ENCODE data around the gene ITGBL1.

DNA sequence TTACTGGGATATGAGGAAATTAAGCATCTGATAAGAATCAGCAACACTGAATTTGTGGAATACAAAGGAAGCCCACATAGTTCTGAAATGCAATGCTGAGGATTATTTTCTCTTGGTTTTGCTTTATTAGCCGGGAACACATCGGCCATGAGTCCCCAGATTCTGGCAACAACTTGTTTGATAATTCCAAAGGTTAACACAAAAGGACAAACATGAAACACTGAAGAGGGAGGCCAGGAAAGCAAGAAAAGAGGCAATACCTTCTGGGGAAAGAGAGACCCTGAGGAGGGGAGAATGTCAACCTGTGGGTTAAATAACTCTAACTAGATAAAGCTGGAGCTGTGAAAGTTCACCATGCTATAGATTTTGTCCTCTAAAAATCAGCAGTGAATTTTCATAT lies 285.9 kb downstream of the ITGBL1 start:
- no peak for TF ChIP-seq ZNF317 (CRISPR knock-in tag; IDR thresholded peaks at IDR 0.05; ENCODE audit: borderline replicate concordance, low read depth)
- TF ChIP-seq, protein P1, sequence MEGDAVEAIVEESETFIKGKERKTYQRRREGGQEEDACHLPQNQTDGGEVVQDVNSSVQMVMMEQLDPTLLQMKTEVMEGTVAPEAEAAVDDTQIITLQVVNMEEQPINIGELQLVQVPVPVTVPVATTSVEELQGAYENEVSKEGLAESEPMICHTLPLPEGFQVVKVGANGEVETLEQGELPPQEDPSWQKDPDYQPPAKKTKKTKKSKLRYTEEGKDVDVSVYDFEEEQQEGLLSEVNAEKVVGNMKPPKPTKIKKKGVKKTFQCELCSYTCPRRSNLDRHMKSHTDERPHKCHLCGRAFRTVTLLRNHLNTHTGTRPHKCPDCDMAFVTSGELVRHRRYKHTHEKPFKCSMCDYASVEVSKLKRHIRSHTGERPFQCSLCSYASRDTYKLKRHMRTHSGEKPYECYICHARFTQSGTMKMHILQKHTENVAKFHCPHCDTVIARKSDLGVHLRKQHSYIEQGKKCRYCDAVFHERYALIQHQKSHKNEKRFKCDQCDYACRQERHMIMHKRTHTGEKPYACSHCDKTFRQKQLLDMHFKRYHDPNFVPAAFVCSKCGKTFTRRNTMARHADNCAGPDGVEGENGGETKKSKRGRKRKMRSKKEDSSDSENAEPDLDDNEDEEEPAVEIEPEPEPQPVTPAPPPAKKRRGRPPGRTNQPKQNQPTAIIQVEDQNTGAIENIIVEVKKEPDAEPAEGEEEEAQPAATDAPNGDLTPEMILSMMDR (IDR thresholded peaks at IDR 0.05): no peak
- TF ChIP-seq, protein P2, sequence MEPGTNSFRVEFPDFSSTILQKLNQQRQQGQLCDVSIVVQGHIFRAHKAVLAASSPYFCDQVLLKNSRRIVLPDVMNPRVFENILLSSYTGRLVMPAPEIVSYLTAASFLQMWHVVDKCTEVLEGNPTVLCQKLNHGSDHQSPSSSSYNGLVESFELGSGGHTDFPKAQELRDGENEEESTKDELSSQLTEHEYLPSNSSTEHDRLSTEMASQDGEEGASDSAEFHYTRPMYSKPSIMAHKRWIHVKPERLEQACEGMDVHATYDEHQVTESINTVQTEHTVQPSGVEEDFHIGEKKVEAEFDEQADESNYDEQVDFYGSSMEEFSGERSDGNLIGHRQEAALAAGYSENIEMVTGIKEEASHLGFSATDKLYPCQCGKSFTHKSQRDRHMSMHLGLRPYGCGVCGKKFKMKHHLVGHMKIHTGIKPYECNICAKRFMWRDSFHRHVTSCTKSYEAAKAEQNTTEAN (CRISPR knock-in tag; IDR thresholded peaks at IDR 0.05): no peak
- TF ChIP-seq NFYB (CRISPR knock-in tag; conservative IDR thresholded peaks at IDR 0.05; ENCODE audit: low read depth): no peak
- no peak for TF ChIP-seq ETV6 (CRISPR knock-in tag; IDR thresholded peaks at IDR 0.05)
- no peak for TF ChIP-seq SP1 (CRISPR knock-in tag; conservative IDR thresholded peaks at IDR 0.05)
- TF ChIP-seq, protein P3, sequence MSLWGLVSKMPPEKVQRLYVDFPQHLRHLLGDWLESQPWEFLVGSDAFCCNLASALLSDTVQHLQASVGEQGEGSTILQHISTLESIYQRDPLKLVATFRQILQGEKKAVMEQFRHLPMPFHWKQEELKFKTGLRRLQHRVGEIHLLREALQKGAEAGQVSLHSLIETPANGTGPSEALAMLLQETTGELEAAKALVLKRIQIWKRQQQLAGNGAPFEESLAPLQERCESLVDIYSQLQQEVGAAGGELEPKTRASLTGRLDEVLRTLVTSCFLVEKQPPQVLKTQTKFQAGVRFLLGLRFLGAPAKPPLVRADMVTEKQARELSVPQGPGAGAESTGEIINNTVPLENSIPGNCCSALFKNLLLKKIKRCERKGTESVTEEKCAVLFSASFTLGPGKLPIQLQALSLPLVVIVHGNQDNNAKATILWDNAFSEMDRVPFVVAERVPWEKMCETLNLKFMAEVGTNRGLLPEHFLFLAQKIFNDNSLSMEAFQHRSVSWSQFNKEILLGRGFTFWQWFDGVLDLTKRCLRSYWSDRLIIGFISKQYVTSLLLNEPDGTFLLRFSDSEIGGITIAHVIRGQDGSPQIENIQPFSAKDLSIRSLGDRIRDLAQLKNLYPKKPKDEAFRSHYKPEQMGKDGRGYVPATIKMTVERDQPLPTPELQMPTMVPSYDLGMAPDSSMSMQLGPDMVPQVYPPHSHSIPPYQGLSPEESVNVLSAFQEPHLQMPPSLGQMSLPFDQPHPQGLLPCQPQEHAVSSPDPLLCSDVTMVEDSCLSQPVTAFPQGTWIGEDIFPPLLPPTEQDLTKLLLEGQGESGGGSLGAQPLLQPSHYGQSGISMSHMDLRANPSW (CRISPR knock-in tag; conservative IDR thresholded peaks at IDR 0.05; ENCODE audit: low read depth): no peak
- TF ChIP-seq, protein P4, sequence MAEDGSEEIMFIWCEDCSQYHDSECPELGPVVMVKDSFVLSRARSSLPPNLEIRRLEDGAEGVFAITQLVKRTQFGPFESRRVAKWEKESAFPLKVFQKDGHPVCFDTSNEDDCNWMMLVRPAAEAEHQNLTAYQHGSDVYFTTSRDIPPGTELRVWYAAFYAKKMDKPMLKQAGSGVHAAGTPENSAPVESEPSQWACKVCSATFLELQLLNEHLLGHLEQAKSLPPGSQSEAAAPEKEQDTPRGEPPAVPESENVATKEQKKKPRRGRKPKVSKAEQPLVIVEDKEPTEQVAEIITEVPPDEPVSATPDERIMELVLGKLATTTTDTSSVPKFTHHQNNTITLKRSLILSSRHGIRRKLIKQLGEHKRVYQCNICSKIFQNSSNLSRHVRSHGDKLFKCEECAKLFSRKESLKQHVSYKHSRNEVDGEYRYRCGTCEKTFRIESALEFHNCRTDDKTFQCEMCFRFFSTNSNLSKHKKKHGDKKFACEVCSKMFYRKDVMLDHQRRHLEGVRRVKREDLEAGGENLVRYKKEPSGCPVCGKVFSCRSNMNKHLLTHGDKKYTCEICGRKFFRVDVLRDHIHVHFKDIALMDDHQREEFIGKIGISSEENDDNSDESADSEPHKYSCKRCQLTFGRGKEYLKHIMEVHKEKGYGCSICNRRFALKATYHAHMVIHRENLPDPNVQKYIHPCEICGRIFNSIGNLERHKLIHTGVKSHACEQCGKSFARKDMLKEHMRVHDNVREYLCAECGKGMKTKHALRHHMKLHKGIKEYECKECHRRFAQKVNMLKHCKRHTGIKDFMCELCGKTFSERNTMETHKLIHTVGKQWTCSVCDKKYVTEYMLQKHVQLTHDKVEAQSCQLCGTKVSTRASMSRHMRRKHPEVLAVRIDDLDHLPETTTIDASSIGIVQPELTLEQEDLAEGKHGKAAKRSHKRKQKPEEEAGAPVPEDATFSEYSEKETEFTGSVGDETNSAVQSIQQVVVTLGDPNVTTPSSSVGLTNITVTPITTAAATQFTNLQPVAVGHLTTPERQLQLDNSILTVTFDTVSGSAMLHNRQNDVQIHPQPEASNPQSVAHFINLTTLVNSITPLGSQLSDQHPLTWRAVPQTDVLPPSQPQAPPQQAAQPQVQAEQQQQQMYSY (CRISPR knock-in tag; IDR thresholded peaks at IDR 0.05): no peak
- TF ChIP-seq, protein P5, sequence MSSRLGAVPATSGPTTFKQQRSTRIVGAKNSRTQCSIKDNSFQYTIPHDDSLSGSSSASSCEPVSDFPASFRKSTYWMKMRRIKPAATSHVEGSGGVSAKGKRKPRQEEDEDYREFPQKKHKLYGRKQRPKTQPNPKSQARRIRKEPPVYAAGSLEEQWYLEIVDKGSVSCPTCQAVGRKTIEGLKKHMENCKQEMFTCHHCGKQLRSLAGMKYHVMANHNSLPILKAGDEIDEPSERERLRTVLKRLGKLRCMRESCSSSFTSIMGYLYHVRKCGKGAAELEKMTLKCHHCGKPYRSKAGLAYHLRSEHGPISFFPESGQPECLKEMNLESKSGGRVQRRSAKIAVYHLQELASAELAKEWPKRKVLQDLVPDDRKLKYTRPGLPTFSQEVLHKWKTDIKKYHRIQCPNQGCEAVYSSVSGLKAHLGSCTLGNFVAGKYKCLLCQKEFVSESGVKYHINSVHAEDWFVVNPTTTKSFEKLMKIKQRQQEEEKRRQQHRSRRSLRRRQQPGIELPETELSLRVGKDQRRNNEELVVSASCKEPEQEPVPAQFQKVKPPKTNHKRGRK (CRISPR knock-in tag; IDR thresholded peaks at IDR 0.05; ENCODE audit: borderline replicate concordance): no peak
- no peak for TF ChIP-seq ZNF219 (CRISPR knock-in tag; IDR thresholded peaks at IDR 0.05; ENCODE audit: borderline replicate concordance)
- TF ChIP-seq ZBTB21 (CRISPR knock-in tag; IDR thresholded peaks at IDR 0.05; ENCODE audit: borderline replicate concordance): no peak
- TF ChIP-seq, protein P6, sequence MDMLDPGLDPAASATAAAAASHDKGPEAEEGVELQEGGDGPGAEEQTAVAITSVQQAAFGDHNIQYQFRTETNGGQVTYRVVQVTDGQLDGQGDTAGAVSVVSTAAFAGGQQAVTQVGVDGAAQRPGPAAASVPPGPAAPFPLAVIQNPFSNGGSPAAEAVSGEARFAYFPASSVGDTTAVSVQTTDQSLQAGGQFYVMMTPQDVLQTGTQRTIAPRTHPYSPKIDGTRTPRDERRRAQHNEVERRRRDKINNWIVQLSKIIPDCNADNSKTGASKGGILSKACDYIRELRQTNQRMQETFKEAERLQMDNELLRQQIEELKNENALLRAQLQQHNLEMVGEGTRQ (CRISPR knock-in tag; IDR thresholded peaks at IDR 0.05): no peak
- no peak for TF ChIP-seq NR1H2 (CRISPR knock-in tag; IDR thresholded peaks at IDR 0.05)
